ENCODE results near the gene PRICKLE1. TPM values are rescaled to one million over a fixed set of nuclear protein-coding genes. Genes with fewer than 3 reads are reported as not detected.

Gene PRICKLE1
- total RNA-seq, 1 experiment from 2014 or later = 14.1 TPM

- Mint-ChIP-seq H3K4me3 (ENCODE audit: unreplicated experiment) (no peak overlapping the region), H3K4me1 (ENCODE audit: insufficient read depth, unreplicated experiment) (no peaks in the 10 kb centered on the region), H3K27ac (ENCODE audit: low read depth, unreplicated experiment) (no peak overlapping the region), H3K36me3 (ENCODE audit: insufficient read depth, unreplicated experiment) (peaks cover 87% of the 10 kb centered on the region), H3K27me3 (ENCODE audit: insufficient read depth, unreplicated experiment) (no peaks in the 10 kb centered on the region), H3K9me3 (ENCODE audit: unreplicated experiment) (no peaks in the 10 kb centered on the region)
- no peak for DNase-seq (ENCODE audit: unreplicated experiment)
- ChIA-PET CTCF (interaction anchor here (2.1 kb wide), 1 partner anchor 20 kb away, joined by 11 read pairs; no protein-coding TSS in a partner anchor), POLR2A (interaction anchor here (0.7 to 1.4 kb wide), 2 partner anchors 11 to 1117 kb away, joined by 3 read pairs; no protein-coding TSS in a partner anchor)
- intact Hi-C loops (cut with micrococcal nuclease) = no loop called here
- TF ChIP-seq CTCF (IDR thresholded peaks at IDR 0.05; ENCODE audit: unreplicated experiment) = no peak
- BruUV-seq (replicated peaks) = no TSS peak
Observed at GRCh38 chr12:42462486-42462885, 127.1 kb downstream of the PRICKLE1 start.

GRCh38 chr12:42459336-42459847 is 130.2 kb downstream of the PRICKLE1 start:
- intact Hi-C loops (cut with micrococcal nuclease) = no loop called here
- CTCF ChIA-PET = no interaction called here

GRCh38 chr12:42458575-42458974 is 131.0 kb downstream of the PRICKLE1 start:
- BruUV-seq (replicated peaks) = no TSS peak
- Mint-ChIP-seq H3K4me1 (ENCODE audit: insufficient read depth, unreplicated experiment) (no peaks in the 10 kb centered on the region), H3K27ac (ENCODE audit: low read depth, unreplicated experiment) (no peak overlapping the region), H3K9me3 (ENCODE audit: unreplicated experiment) (no peaks in the 10 kb centered on the region), H3K4me3 (ENCODE audit: unreplicated experiment) (no peak overlapping the region), H3K36me3 (ENCODE audit: insufficient read depth, unreplicated experiment) (peaks cover 68% of the 10 kb centered on the region), H3K27me3 (ENCODE audit: insufficient read depth, unreplicated experiment) (no peaks in the 10 kb centered on the region)
- intact Hi-C loops (cut with micrococcal nuclease) = no loop called here
- no peak for DNase-seq (ENCODE audit: unreplicated experiment)
- TF ChIP-seq CTCF (IDR thresholded peaks at IDR 0.05; ENCODE audit: unreplicated experiment) = no peak
- CTCF ChIA-PET = no interaction called here
- POLR2A ChIA-PET = no interaction called here

More at GRCh38 chr12:42459336-42459847, 130.2 kb downstream of the PRICKLE1 start:
- DNase-seq (ENCODE audit: unreplicated experiment) = no peak
- BruUV-seq (replicated peaks) = no TSS peak
- POLR2A ChIA-PET = no interaction called here
- H3K27ac Mint-ChIP-seq (ENCODE audit: low read depth, unreplicated experiment) = no peak overlapping the region
- TF ChIP-seq CTCF (IDR thresholded peaks at IDR 0.05; ENCODE audit: unreplicated experiment) = no peak
- H3K4me3 Mint-ChIP-seq (ENCODE audit: unreplicated experiment) = no peak overlapping the region
- H3K9me3 Mint-ChIP-seq (ENCODE audit: unreplicated experiment) = no peaks in the 10 kb centered on the region
- no peaks in the 10 kb centered on the region for H3K4me1 Mint-ChIP-seq (ENCODE audit: insufficient read depth, unreplicated experiment)
- H3K27me3 Mint-ChIP-seq (ENCODE audit: insufficient read depth, unreplicated experiment) = no peaks in the 10 kb centered on the region
- H3K36me3 Mint-ChIP-seq (ENCODE audit: insufficient read depth, unreplicated experiment) = peaks cover 76% of the 10 kb centered on the region

GRCh38 chr12:42450248-42450647 is 139.3 kb downstream of the PRICKLE1 start:
- ChIA-PET CTCF (no interaction called here), POLR2A (no interaction called here)
- intact Hi-C loops (cut with micrococcal nuclease) = no loop called here
- H3K4me3 Mint-ChIP-seq (ENCODE audit: unreplicated experiment) = no peak overlapping the region
- peaks cover 43% of the 10 kb centered on the region for H3K36me3 Mint-ChIP-seq (ENCODE audit: insufficient read depth, unreplicated experiment)
- no TSS peak for BruUV-seq (replicated peaks)
- no peaks in the 10 kb centered on the region for H3K9me3 Mint-ChIP-seq (ENCODE audit: unreplicated experiment)
- no peak for TF ChIP-seq CTCF (IDR thresholded peaks at IDR 0.05; ENCODE audit: unreplicated experiment)
- no peaks in the 10 kb centered on the region for H3K27me3 Mint-ChIP-seq (ENCODE audit: insufficient read depth, unreplicated experiment)
- H3K27ac Mint-ChIP-seq (ENCODE audit: low read depth, unreplicated experiment) = peak overlapping the region; percentile 61
- peaks cover 11% of the 10 kb centered on the region for H3K4me1 Mint-ChIP-seq (ENCODE audit: insufficient read depth, unreplicated experiment)
- DNase-seq (ENCODE audit: unreplicated experiment) = no peak
